HG02642 (cell line): Measurements from ENCODE around the gene PTK7.

Experiments
- ATAC-seq: cut with Tn5 transposase; IDR thresholded peaks from one replicate; pipeline ENCODE4 v1.9.1; 2021; ENCODE audit warnings: mild to moderate bottlenecking; ENCODE audit not compliant: unreplicated experiment, poor library complexity

Gene PTK7

DNA sequence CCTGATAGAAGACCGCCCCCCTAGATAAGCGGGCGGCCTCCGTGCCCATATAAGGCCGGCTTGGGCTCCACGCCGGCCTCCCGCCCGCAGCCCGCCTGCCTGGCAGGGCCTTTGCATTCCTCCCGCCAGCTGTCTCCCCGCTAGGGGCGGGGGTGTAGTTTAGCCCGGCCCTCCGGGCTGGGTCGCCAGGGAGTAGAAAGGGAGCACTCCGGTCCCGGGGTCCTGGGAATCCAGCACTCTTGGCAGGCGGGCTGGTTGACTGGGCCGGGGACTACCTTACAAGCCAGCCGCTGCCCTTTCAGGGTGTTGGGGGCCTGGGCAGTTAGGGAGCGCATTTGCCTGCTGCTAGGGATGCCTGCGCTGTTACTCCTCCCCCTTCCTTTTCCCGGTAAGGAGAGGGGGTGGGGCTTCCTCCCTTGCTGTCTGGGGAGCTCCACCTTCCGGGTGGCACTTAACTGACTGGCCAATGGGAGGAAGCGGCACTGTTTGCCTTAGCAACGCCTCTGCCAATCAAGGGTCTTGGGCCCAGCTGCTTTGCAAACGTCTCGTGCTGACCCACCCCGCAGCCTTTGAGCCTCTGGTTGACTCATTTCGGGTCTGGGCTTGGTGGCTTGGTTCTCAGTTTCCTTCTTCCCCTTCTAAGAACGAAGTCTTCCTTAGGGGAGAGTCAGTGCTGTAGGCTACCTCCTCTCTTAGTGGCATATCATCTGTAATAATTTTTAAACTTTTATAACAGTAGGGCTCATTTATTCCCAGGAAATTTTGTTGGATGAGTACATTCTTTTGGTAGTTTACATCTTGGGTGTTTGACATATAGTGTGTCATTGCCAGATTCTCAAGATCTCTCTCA lies 98.4 kb downstream of the PTK7 start:
- peak; percentile 71 for ATAC-seq

DNA sequence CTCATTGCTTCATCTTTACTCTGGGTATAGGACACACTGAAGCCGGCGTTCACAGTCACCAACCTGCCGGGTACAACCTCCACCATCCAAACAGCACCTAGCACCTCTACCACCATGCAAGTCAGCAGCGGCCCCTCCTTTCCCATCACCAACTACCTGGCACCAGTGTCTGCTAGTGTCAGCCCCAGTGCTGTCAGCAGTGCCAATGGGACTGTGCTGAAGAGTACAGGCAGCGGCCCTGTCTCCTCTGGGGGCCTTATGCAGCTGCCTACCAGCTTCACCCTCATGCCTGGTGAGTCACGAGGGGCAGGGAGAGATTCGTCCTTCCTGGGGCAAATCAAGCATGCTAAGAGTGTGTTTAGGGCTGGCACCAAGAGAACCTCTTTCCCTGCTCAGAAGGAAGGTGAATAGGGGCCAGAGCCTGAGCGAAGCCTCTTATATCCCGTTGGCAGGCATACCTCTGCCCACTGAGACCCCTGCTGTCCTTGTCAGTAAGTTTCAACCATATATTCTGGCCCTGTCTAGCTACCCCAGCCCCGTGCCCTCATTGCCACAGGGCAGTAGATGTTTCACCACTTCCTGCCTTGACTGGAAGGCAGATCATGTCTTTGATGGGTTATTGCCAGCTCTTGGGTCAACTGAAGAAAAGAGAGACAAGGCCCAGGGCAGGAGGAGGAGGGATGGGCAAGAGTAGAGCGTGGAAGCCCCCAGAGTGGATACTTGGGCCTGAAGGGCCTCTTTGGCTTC lies 99.7 kb downstream of the PTK7 start:
- no peak for ATAC-seq

DNA sequence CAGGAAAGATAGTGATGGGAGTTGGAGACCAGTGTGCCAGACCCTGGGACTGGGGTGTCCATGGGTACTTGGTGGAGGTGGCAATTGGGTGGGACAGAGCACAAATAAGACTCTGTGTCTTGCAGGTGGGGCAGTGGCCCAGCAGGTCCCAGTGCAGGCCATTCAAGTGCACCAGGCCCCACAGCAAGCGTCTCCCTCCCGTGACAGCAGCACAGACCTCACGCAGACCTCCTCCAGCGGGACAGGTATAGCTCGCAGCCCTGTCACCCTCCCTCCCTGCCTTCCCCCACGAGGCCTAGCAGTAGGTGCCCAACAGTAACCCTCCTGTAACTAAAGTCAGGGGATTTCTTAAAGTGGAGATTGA lies 100.3 kb downstream of the PTK7 start:
- ATAC-seq, result no peak

DNA sequence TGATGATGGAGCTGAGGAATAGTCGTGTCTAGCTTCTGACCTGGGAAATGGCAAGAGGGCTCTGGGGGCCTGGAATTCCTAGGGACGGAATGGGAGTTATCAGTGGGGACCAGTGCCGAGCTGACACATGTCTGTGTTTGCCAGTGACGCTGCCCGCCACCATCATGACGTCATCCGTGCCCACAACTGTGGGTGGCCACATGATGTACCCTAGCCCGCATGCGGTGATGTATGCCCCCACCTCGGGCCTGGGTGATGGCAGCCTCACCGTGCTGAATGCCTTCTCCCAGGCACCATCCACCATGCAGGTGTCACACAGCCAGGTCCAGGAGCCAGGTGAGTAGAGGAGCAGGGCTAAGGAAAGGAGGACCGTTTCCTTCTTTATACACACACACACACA lies 102.0 kb downstream of the PTK7 start:
- no peak for ATAC-seq

DNA sequence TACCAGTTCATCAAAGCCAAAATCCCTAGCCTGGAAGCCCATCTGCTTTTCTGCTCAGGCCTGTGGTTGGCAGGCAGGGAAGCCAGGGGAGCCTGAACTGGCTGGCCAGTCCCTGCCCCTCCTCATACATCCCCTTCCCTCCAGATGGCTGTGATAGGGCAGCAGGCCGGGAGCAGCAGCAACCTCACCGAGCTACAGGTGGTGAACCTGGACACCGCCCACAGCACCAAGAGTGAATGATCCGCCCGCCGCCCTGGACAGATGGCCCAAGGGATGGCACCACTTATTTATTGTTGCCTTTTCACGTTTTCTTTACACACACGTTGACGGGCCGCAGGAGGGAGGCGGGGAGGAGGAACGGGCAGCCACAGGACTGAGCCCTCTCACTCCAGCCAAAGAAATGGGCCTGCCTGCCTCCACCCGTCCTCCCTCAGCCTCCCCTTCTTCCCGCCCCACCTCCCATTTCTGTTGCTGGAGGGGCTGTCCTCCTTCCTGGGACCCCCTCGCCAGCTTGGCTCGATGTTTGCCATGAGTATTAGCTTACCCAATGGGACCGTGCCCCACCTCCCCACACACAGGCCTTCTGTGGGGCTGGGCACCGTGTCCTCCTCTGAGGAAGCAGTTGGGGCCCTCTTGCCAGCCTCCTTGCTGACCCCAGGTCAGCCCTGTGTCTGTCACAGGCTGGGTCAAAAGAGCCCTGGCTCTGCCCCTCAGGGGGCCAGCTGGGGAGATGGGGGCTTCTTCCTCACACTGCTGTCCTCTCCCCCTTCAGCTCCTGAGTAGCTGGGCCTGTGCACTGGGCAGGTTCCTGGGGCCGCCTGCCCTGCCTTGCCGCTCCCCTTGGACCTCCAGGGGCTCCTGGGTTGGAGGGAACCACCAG lies 103.1 kb downstream of the PTK7 start:
- no peak for ATAC-seq

DNA sequence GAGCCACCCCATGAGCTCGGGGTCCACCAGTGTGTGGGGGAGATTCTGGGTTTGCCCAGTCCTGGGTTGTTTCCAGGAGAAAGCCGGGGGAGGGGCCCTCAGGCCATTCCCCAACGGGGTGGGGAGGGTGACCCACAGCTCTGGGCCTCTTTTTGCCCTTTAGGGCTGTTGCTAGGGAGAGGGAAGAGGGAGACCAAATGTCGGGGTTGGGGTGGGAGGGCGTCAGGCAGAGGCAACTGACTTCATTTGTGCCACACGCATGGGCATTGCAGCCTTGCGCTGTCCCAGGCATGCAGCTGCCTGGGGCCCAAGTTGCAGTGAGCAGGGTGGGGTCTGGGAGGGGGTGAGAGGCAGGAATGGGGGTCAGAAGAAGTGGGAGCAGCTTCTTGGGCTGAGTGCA lies 103.9 kb downstream of the PTK7 start:
- ATAC-seq, result no peak

DNA sequence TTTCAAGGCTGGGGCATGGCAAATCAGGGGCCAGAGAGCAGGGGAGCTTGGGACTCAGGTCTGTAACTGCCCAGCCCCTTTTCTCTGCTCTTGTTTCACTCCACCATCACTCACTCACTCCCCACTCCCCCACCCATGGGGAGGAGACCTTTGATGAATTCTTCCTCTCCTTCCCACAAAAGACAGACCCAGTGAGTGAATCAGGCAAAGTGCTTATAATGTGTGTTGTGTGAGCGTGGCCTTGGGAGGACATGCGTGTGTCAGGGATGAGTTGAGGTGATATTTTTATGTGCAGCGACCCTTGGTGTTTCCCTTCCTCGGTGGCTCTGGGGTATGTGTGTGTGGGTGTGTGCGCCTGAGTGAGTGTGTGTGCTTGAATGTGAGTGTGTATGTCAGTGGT lies 104.9 kb downstream of the PTK7 start:
- no peak for ATAC-seq

DNA sequence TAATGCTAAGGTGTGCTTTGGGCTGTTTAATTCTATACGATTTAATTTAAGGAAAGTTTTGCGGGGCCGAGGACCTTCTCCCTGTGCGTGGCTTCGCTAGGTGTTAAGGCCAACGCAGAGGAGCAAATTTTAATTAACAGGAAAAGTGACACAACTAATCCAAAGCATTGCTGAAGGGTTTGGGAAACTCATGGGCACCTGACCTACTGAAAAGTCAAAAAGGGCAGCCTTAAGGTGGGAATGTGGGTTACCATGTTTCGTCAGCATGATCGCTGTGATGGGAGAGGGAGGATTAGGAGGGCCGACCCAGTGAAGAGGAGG lies 105.5 kb downstream of the PTK7 start:
- ATAC-seq, result no peak

DNA sequence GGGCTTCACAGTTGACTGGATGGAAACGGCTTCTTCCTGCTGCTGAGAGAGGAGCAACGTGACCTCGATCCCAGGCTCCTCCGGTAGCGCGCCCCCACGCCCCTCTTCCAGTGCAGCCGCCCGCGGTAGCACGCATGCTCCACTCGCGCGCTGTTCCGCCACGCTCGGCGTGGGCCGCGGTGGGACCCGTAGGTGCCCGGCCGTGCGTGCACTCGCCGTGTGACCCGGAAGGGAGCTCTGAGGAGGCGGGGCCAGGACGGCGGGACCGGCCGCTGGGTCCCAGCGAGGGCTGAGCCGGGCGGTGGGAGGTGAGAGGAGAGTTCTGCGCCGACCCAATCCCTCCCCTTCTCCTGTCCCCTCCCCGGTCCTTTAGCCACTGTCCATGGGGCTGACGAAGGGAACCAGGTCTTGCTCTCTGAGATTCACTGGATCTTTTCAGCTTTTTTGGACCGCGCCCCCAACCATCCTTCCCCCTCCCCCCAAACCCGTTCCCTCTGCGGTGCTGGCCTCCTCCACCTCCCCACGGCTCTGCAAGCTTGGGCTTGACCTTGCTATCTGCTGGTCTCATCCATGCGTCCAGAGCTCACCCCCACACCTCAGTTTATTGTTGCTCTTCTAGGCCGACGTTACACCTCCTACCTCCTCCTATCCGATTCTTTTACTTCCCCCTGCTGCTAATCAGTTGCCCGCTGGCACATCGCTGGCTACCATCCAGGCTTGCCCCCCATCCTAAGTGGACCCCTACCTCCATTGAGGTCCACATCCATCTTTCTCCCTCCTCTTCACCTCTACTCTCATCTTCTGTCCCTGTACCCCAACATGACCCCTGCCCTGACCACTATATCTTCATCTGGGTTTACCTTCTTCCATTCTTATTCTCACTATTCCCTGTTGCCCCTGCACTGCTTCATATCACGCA lies 106.1 kb downstream of the PTK7 start, which contains the start of gene CUL9:
Gene CUL9 (plus strand): TSS at position 255 of the 919 bp plus-strand sequence. CDS start 2,115 bp downstream, outside the sequence.
- ATAC-seq, result peak; percentile 92

DNA sequence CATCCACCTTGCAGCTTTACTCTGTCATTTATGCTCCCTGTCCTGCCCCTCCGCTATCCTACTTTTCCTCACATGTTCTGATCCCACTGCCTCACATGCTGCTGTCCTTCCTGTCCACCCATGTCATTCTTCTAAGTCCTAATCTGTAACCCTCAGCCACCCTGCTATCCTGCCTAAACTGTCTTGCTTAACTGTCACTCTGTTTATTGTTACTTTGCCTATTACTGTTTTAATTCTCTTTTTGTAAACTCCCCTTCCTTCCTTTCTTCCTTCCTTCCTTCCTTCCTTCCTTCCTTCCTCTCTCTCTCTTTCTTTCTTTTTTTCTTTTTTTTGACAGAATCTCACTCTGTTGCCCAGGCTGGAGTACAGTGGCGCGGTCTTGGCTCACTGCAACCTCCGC lies 107.3 kb downstream of the PTK7 start:
- ATAC-seq, result no peak

DNA sequence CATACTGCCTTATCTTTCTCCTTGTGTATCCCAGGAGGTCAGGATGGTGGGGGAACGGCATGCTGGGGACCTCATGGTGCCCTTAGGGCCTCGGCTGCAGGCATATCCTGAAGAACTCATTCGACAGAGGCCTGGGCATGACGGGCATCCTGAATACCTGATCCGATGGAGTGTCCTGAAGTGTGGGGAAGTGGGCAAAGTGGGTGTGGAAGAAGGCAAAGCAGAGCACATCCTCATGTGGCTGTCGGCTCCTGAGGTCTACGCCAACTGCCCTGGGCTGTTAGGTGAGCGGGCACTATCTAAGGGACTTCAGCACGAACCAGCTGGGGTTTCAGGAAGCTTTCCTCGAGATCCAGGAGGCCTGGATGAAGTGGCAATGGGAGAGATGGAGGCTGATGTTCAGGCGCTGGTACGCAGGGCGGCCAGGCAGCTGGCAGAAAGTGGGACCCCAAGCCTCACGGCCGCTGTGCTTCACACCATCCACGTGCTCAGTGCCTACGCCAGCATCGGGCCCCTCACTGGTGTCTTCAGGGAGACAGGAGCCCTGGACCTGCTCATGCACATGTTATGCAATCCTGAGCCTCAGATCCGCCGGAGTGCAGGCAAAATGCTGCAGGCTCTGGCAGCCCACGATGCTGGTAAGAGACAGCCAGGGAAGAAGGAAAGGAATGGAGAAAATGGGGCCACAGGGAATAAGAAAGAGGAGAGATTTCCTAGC lies 108.3 kb downstream of the PTK7 start:
- ATAC-seq, result no peak

DNA sequence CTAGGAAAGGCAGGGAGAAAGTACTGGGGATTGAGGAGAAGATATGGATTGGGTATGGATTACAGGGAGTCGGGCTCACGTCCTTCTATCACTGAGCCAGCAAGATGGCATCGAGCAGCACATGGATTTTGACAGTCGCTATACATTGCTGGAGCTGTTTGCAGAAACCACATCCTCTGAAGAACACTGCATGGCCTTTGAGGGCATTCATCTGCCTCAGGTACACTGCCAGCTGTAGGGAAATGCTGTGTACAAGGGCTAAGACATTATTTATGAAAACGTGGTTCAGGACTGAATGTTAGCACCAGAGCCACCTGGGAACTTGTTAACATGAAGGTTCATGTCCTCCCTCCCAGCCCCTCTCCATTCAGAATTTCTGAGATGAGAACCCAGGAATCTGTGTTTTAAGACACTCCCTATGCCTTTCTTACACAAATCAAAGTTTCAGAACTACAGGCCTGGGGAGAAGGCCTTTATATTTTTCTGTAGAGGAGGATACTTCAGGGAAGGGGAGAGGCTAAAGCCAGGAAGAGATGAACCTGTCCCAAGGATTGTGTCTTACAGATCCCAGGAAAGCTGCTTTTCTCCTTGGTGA lies 109.4 kb downstream of the PTK7 start:
- ATAC-seq, result no peak

DNA sequence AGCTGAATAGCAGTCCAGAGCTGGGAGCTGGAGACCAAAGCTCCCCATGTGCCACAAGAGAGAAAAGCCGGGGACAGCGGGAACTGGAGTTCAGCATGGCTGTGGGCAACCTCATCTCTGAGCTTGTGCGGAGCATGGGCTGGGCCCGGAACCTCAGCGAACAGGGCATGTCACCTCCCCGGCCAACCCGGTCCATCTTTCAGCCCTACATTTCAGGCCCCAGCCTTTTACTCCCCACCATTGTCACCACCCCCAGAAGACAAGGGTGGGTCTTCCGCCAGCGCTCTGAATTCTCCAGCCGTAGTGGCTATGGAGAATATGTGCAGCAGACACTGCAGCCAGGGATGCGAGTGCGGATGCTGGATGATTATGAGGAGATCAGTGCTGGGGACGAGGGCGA lies 109.9 kb downstream of the PTK7 start:
- ATAC-seq, result no peak

DNA sequence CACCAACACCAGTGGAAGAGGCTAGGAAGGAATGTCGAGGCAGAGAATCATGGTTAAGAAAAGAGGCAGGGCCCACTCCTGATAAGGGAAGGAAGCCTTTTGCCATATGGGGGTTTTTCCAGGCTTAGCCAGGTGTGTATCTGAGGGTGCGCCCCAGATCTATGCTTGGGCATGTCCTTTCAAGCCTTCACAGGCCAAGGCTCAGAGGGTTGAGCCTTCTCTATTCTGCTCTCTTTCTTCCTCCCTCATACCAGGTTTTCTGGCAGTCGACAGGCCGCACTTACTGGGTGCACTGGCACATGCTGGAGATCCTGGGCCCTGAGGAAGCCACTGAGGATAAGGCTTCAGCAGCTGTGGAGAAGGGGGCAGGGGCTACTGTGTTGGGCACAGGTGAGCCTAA lies 110.6 kb downstream of the PTK7 start:
- no peak for ATAC-seq

DNA sequence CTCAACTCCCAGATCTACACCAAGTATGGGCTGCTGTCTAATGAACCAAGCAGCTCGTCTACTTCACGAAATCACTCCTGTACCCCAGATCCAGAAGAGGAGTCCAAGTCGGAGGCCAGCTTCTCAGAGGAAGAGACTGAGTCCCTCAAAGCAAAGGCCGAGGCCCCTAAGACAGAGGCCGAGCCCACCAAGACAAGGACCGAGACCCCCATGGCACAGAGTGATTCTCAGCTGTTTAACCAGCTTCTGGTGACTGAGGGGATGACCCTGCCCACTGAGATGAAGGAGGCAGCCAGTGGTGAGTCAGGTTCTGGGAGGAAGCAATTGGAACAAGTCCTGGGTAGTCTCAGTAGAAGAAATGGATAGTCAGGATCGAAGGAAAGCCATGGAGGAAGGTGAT lies 111.7 kb downstream of the PTK7 start:
- ATAC-seq, result no peak

DNA sequence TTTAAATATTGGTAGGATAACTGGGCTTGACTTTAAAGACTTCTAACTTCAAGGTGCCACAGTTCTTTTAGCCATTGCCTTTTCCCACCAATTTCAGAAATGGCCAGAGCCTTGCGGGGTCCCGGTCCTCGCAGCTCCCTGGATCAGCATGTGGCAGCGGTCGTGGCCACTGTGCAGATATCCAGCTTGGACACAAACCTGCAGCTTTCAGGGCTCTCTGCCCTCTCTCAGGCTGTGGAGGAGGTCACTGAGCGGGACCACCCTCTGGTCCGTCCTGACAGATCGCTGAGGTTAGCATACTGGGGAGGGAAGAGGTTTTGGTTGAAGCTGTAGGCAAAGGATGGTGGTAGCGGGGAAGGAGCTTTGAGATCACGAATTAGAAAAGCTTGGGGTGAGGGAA lies 112.3 kb downstream of the PTK7 start:
- ATAC-seq, result no peak

DNA sequence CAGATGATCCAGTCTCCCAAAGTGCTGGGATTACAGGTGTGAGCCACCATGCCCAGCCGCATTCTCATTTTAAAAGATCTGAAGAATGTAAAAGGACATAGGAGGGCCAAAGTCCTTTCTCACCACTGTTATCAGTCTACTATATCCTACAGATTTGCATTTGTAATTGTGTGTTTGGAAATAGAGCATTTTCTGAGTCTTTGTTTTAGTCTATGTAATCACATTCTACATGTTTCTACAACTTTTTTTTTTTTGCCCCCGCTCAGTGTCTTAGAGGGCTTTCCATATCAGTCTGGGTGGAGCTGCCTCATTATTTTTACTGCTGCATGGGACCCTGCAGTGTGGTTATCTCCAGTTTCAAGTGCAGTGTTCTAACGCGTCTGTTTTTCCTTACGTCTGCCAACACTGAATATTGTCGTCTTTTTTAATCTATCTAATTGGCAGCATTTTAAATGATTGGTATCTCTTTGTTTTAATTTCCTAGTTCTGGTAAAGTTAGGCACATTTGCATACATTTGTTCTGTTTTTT lies 113.7 kb downstream of the PTK7 start:
- ATAC-seq, result no peak

DNA sequence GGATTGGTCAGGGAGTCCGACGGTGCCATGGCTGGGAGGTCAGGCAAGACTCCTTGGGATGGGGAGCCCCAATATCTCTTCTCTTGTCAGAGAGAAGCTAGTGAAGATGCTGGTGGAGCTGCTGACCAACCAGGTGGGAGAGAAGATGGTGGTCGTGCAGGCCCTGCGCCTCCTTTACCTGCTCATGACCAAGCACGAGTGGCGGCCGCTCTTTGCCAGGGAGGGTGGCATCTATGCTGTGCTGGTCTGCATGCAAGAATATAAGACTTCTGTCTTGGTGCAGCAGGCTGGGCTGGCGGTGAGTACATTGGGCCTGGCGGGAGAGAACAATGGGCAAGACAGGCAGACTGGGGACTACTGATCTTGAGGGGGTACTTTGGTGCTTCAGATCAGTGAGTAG lies 116.8 kb downstream of the PTK7 start:
- no peak for ATAC-seq

DNA sequence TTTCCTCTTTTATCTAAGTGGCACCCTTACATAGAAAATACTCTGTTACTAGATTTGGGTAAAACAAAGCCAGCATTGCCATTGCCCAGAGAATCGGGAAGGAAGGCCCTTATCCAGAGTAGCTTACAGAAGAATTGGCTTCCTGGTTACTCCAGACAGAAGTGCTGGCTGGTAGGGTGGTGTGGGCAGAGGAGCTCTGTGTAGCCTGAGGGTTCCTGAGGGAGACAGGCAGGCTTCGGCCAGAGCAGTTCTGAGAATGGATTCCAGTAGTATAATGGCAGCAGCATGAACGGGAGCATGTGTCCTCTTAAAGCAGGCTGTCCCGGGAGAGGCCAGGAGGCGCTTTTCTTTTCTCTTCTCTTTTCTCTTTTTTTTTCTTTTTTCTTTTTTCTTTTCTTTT lies 117.8 kb downstream of the PTK7 start:
- no peak for ATAC-seq
